Measurements from ENCODE around the gene NISCH. TPM values are rescaled to one million over a fixed set of nuclear protein-coding genes. Genes with fewer than 3 reads are reported as not detected.

The NISCH gene
- polyA plus RNA-seq, 1 donor (not counting 4 experiments of a cell fraction or from before 2014, with no cell fraction given), result 48.1 TPM

- no peaks in the 10 kb centered on the region for H3K9me1 ChIP-seq (ENCODE audit: control insufficient read depth, extremely low read depth, insufficient read depth, low read length)
- dilution Hi-C loops (cut with MboI; ENCODE audit: extremely low pct_ligation_motif_present, low sequenced_read_pairs), result no loop called here
- H3K9ac ChIP-seq (ENCODE audit: control insufficient read depth, extremely low read depth, insufficient read depth, low read length), result no peak overlapping the region
- H3K4me3 ChIP-seq (ENCODE audit: control insufficient read depth in 2 of 3, extremely low read depth in 1 of 3, insufficient read depth in 2 of 3, low read depth in 1 of 3, low read length in 3 of 3), result peak overlapping the region in 2 of 3 experiments; percentile 30 to 48
- peak overlapping the region; percentile 18 for H3K27ac ChIP-seq (ENCODE audit: control insufficient read depth, insufficient read depth, low read length)
- TF ChIP-seq EZH2 (IDR thresholded peaks at IDR 0.05; ENCODE audit: low read length) (no peak), CTCF (optimal IDR thresholded peaks at IDR 0.05 in 1 of 3, IDR thresholded peaks at IDR 0.05 in 1 of 3, conservative IDR thresholded peaks at IDR 0.05 in 1 of 3; ENCODE audit: extremely low read depth in 1 of 3, insufficient read depth in 2 of 3, low read length in 3 of 3) (no peak)
- peak overlapping the region; percentile 86 for H3K4me2 ChIP-seq (ENCODE audit: control insufficient read depth, extremely low read depth, insufficient read depth, low read depth, low read length)
- peak; percentile 81 for FAIRE-seq
- no peaks in the 10 kb centered on the region for H3K9me3 ChIP-seq (ENCODE audit: control insufficient read depth, low read depth, low read length)
- H3K4me1 ChIP-seq (ENCODE audit: control insufficient read depth, extremely low read depth, insufficient read depth, low read length), result peaks cover 36% of the 10 kb centered on the region
- no peak overlapping the region for H2AFZ ChIP-seq (ENCODE audit: control insufficient read depth, low read length)
- no peaks in the 10 kb centered on the region for H3K27me3 ChIP-seq (ENCODE audit: control insufficient read depth, extremely low read depth, insufficient read depth, low read length)
- DNase-seq (ENCODE audit: low read depth, low spot score), result no peak
- H3K79me2 ChIP-seq (ENCODE audit: control insufficient read depth, insufficient read depth, low read length), result peaks cover 55% of the 10 kb centered on the region
- H3K36me3 ChIP-seq (ENCODE audit: control insufficient read depth in 2 of 2, extremely low read depth in 1 of 2, insufficient read depth in 2 of 2, low read length in 2 of 2), result peaks cover 12 to 34% of the 10 kb centered on the region in 2 experiments
- peaks cover 15% of the 10 kb centered on the region for H4K20me1 ChIP-seq (ENCODE audit: control insufficient read depth, extremely low read depth, insufficient read depth, low read length)
Observed at GRCh38 chr3:52458031-52458760, 2.8 kb downstream of the NISCH start.

GRCh38 chr3:52458770-52459545 lies 3.6 kb downstream of the NISCH start:
- H3K79me2 ChIP-seq (ENCODE audit: control insufficient read depth, insufficient read depth, low read length), result peaks cover 58% of the 10 kb centered on the region
- peaks cover 36% of the 10 kb centered on the region for H3K4me1 ChIP-seq (ENCODE audit: control insufficient read depth, extremely low read depth, insufficient read depth, low read length)
- peak overlapping the region; percentile 86 for H3K4me2 ChIP-seq (ENCODE audit: control insufficient read depth, extremely low read depth, insufficient read depth, low read depth, low read length)
- H2AFZ ChIP-seq (ENCODE audit: control insufficient read depth, low read length), result no peak overlapping the region
- no peak overlapping the region for H3K9ac ChIP-seq (ENCODE audit: control insufficient read depth, extremely low read depth, insufficient read depth, low read length)
- no peaks in the 10 kb centered on the region for H3K9me1 ChIP-seq (ENCODE audit: control insufficient read depth, extremely low read depth, insufficient read depth, low read length)
- H3K9me3 ChIP-seq (ENCODE audit: control insufficient read depth, low read depth, low read length), result no peaks in the 10 kb centered on the region
- H3K27me3 ChIP-seq (ENCODE audit: control insufficient read depth, extremely low read depth, insufficient read depth, low read length), result no peaks in the 10 kb centered on the region
- no peak for FAIRE-seq
- H4K20me1 ChIP-seq (ENCODE audit: control insufficient read depth, extremely low read depth, insufficient read depth, low read length), result peaks cover 15% of the 10 kb centered on the region
- no peak overlapping the region for H3K4me3 ChIP-seq (ENCODE audit: control insufficient read depth in 2 of 3, extremely low read depth in 1 of 3, insufficient read depth in 2 of 3, low read depth in 1 of 3, low read length in 3 of 3)
- dilution Hi-C loops (cut with MboI; ENCODE audit: extremely low pct_ligation_motif_present, low sequenced_read_pairs), result no loop called here
- peak overlapping the region; percentile 18 for H3K27ac ChIP-seq (ENCODE audit: control insufficient read depth, insufficient read depth, low read length)
- H3K36me3 ChIP-seq (ENCODE audit: control insufficient read depth in 2 of 2, extremely low read depth in 1 of 2, insufficient read depth in 2 of 2, low read length in 2 of 2), result peaks cover 12 to 35% of the 10 kb centered on the region in 2 experiments
- no peak for TF ChIP-seq EZH2 (IDR thresholded peaks at IDR 0.05; ENCODE audit: low read length)
- no peak for TF ChIP-seq CTCF (optimal IDR thresholded peaks at IDR 0.05 in 1 of 3, IDR thresholded peaks at IDR 0.05 in 1 of 3, conservative IDR thresholded peaks at IDR 0.05 in 1 of 3; ENCODE audit: extremely low read depth in 1 of 3, insufficient read depth in 2 of 3, low read length in 3 of 3)
- no peak for DNase-seq (ENCODE audit: low read depth, low spot score)
